MG63 (cell line): ENCODE results near the gene ARID5B. TPM values are rescaled to one million over a fixed set of nuclear protein-coding genes. Genes with fewer than 3 reads are reported as not detected.

ENCODE experiments used
- DNase-seq: peaks from one replicate; pipeline ENCODE4 v3.0.0-alpha.2; 2020
- H3K27me3 ChIP-seq: fragments of 250-450 bp; sonication (Bioruptor Pico); 2 replicates; pipeline ENCODE4 v1.5.1; 2020; ENCODE audit warnings: mild to moderate bottlenecking, moderate library complexity
- H3K36me3 ChIP-seq: fragments of 250-450 bp; sonication (Bioruptor Pico); 2 replicates; pipeline ENCODE4 v1.5.1; 2020; ENCODE audit warnings: mild to moderate bottlenecking, moderate library complexity
- H3K4me3 ChIP-seq: fragments of 250-450 bp; sonication (Bioruptor Pico); 2 replicates; pipeline ENCODE4 v1.5.1; 2020; ENCODE audit warnings: mild to moderate bottlenecking, moderate library complexity
- H3K9me3 ChIP-seq: fragments of 250-450 bp; sonication (Bioruptor Pico); 2 replicates; pipeline ENCODE4 v1.5.1; 2020; ENCODE audit warnings: mild to moderate bottlenecking, moderate library complexity
- total RNA-seq: library from RNA; depleted of rRNA; stranded (reverse); fragments of >200 nt; shearing (Covaris generic); gene quantifications from 2 replicates; pipeline ENCODE4 v1.2.3, GENCODE V29; 2014; ENCODE audit warnings: low replicate concordance

The ARID5B gene
- total RNA-seq, 1 experiment from 2014 or later: 12.8 TPM

- Histone ChIP-seq H3K36me3 (peaks cover 96% of the 10 kb centered on the region), H3K4me3 (no peak overlapping the region), H3K27me3 (no peaks in the 10 kb centered on the region), H3K9me3 (no peaks in the 10 kb centered on the region)
- DNase-seq: no peak
Observed at GRCh38 chr10:62068464-62068863, 167.0 kb downstream of the ARID5B start.

- H3K9me3 ChIP-seq: no peaks in the 10 kb centered on the region
Observed at GRCh38 chr10:62069452-62070178, 168.1 kb downstream of the ARID5B start.

GRCh38 chr10:62071846-62072281 lies 170.4 kb downstream of the ARID5B start:
- no peaks in the 10 kb centered on the region for H3K27me3 ChIP-seq
- no peaks in the 10 kb centered on the region for H3K9me3 ChIP-seq
- H3K36me3 ChIP-seq: peaks cover 97% of the 10 kb centered on the region
- no peak overlapping the region for H3K4me3 ChIP-seq
- no peak for DNase-seq

More at GRCh38 chr10:62069452-62070178, 168.1 kb downstream of the ARID5B start:
- DNase-seq: no peak
- no peaks in the 10 kb centered on the region for H3K27me3 ChIP-seq
- H3K4me3 ChIP-seq: no peak overlapping the region
- H3K36me3 ChIP-seq: peaks cover 96% of the 10 kb centered on the region

- Histone ChIP-seq H3K36me3 (peaks cover 92% of the 10 kb centered on the region), H3K9me3 (no peaks in the 10 kb centered on the region), H3K27me3 (no peaks in the 10 kb centered on the region), H3K4me3 (no peak overlapping the region)
- no peak for DNase-seq
Observed at GRCh38 chr10:62072901-62073300, 171.4 kb downstream of the ARID5B start.

- Histone ChIP-seq H3K4me3 (no peak overlapping the region), H3K36me3 (peaks cover 94% of the 10 kb centered on the region), H3K27me3 (no peaks in the 10 kb centered on the region), H3K9me3 (no peaks in the 10 kb centered on the region)
- no peak for DNase-seq
Observed at GRCh38 chr10:62073429-62073828, 171.9 kb downstream of the ARID5B start.

- Histone ChIP-seq H3K36me3 (peaks cover 92% of the 10 kb centered on the region), H3K27me3 (no peaks in the 10 kb centered on the region), H3K9me3 (no peaks in the 10 kb centered on the region), H3K4me3 (no peak overlapping the region)
- no peak for DNase-seq
Observed at GRCh38 chr10:62075414-62075813, 173.9 kb downstream of the ARID5B start.

- Histone ChIP-seq H3K4me3 (no peak overlapping the region), H3K9me3 (no peaks in the 10 kb centered on the region), H3K36me3 (peaks cover 88% of the 10 kb centered on the region), H3K27me3 (no peaks in the 10 kb centered on the region)
- peak; percentile 57 for DNase-seq
Observed at GRCh38 chr10:62075912-62076311, 174.4 kb downstream of the ARID5B start.

- H3K9me3 ChIP-seq: no peaks in the 10 kb centered on the region
- H3K4me3 ChIP-seq: no peak overlapping the region
- DNase-seq: peak; percentile 32
- peaks cover 85% of the 10 kb centered on the region for H3K36me3 ChIP-seq
- H3K27me3 ChIP-seq: no peaks in the 10 kb centered on the region
Observed at GRCh38 chr10:62076891-62077290, 175.4 kb downstream of the ARID5B start.

GRCh38 chr10:62077330-62078015 lies 176.0 kb downstream of the ARID5B start:
- Histone ChIP-seq H3K27me3 (no peaks in the 10 kb centered on the region), H3K9me3 (no peaks in the 10 kb centered on the region), H3K4me3 (no peak overlapping the region), H3K36me3 (peaks cover 79% of the 10 kb centered on the region)
- no peak for DNase-seq

- Histone ChIP-seq H3K4me3 (no peak overlapping the region), H3K9me3 (no peaks in the 10 kb centered on the region), H3K36me3 (peaks cover 61% of the 10 kb centered on the region), H3K27me3 (no peaks in the 10 kb centered on the region)
- DNase-seq: no peak
Observed at GRCh38 chr10:62079885-62080559, 178.5 kb downstream of the ARID5B start.

GRCh38 chr10:62080905-62081304 lies 179.4 kb downstream of the ARID5B start:
- peaks cover 61% of the 10 kb centered on the region for H3K36me3 ChIP-seq
- peak; percentile 43 for DNase-seq

GRCh38 chr10:62081341-62082270 lies 180.1 kb downstream of the ARID5B start:
- no peak for DNase-seq
- Histone ChIP-seq H3K9me3 (no peaks in the 10 kb centered on the region), H3K36me3 (peaks cover 62% of the 10 kb centered on the region), H3K4me3 (no peak overlapping the region), H3K27me3 (no peaks in the 10 kb centered on the region)

More at GRCh38 chr10:62080905-62081304, 179.4 kb downstream of the ARID5B start:
- H3K4me3 ChIP-seq: no peak overlapping the region
- H3K9me3 ChIP-seq: no peaks in the 10 kb centered on the region
- H3K27me3 ChIP-seq: no peaks in the 10 kb centered on the region

GRCh38 chr10:62082271-62082656 lies 180.8 kb downstream of the ARID5B start:
- Histone ChIP-seq H3K36me3 (peaks cover 60% of the 10 kb centered on the region), H3K9me3 (no peaks in the 10 kb centered on the region), H3K27me3 (no peaks in the 10 kb centered on the region), H3K4me3 (no peak overlapping the region)
- DNase-seq: no peak

GRCh38 chr10:62082729-62083411 lies 181.4 kb downstream of the ARID5B start:
- H3K9me3 ChIP-seq: no peaks in the 10 kb centered on the region
- no peak overlapping the region for H3K4me3 ChIP-seq
- no peaks in the 10 kb centered on the region for H3K27me3 ChIP-seq
- no peak for DNase-seq
- peaks cover 64% of the 10 kb centered on the region for H3K36me3 ChIP-seq

- Histone ChIP-seq H3K4me3 (no peak overlapping the region), H3K27me3 (no peaks in the 10 kb centered on the region), H3K9me3 (no peaks in the 10 kb centered on the region), H3K36me3 (peaks cover 64% of the 10 kb centered on the region)
- DNase-seq: peak; percentile 65
Observed at GRCh38 chr10:62083412-62084267, 182.1 kb downstream of the ARID5B start.
